ENCODE results near the gene RIMBP2. TPM values are rescaled to one million over a fixed set of nuclear protein-coding genes. Genes with fewer than 3 reads are reported as not detected.

The RIMBP2 gene
- total RNA-seq, 6 experiments from 2014 or later, result not detected

DNA sequence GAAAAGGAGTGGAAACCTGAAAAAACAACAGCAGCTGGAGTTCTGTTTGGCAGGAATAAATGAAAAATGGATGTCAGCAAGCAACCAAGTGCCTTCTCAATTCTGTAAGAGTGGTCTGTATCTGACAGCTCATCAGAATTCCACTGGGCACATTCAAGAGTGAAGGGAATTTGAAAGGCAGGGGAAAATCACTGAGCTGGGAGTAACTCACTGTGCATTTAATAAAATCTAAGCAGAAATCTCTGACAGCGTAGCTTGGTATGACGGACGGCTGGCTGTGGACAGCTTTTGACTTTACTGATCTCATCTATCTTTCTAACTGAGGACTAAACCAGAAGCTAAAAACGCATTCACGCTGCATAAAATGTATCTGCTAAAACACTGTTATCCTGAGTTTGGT is 153.4 kb downstream of the RIMBP2 start:
- H3K9me3 Mint-ChIP-seq, result peaks cover 72% of the 10 kb centered on the region
- TF ChIP-seq, protein P1, sequence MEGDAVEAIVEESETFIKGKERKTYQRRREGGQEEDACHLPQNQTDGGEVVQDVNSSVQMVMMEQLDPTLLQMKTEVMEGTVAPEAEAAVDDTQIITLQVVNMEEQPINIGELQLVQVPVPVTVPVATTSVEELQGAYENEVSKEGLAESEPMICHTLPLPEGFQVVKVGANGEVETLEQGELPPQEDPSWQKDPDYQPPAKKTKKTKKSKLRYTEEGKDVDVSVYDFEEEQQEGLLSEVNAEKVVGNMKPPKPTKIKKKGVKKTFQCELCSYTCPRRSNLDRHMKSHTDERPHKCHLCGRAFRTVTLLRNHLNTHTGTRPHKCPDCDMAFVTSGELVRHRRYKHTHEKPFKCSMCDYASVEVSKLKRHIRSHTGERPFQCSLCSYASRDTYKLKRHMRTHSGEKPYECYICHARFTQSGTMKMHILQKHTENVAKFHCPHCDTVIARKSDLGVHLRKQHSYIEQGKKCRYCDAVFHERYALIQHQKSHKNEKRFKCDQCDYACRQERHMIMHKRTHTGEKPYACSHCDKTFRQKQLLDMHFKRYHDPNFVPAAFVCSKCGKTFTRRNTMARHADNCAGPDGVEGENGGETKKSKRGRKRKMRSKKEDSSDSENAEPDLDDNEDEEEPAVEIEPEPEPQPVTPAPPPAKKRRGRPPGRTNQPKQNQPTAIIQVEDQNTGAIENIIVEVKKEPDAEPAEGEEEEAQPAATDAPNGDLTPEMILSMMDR (IDR thresholded peaks at IDR 0.05), result no peak
- H3K36me3 Mint-ChIP-seq (ENCODE audit: low read depth), result peaks cover 5% of the 10 kb centered on the region; the same call in 1 of the 2 replicates
- H3K27me3 Mint-ChIP-seq (ENCODE audit: insufficient read depth), result no peaks in the 10 kb centered on the region; the same call in 1 of the 2 replicates
- no peaks in the 10 kb centered on the region for H3K4me1 Mint-ChIP-seq (ENCODE audit: low read depth)
- DNase-seq, result no peak
- no peak overlapping the region for H3K4me3 Mint-ChIP-seq
- H3K27ac Mint-ChIP-seq, result no peak overlapping the region

DNA sequence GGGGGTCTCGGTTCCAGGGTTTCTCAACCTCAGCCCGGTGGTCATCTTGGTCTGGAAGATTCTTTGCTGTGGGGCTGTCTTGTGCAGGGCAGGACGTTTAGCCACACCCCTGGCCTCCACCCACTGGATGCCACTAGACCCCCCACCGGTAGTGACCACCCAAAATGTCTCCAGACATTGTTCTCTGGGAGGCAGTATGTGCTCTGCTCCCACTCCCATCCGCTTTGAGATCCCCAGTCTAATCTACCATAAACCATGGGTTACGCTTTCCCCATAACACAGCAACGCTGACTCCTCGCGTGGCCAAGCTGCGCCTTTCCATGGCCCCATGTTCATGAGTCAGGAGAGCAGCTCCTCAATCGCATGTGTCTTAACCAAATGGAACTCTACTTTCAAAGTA is 155.8 kb downstream of the RIMBP2 start:
- Mint-ChIP-seq H3K27ac (no peak overlapping the region), H3K4me1 (ENCODE audit: low read depth) (no peaks in the 10 kb centered on the region), H3K9me3 (peaks cover 61% of the 10 kb centered on the region), H3K27me3 (ENCODE audit: insufficient read depth) (no peaks in the 10 kb centered on the region; the same call in 1 of the 2 replicates), H3K4me3 (no peak overlapping the region), H3K36me3 (ENCODE audit: low read depth) (peaks cover 5% of the 10 kb centered on the region; the same call in 1 of the 2 replicates)
- TF ChIP-seq, protein P1 (IDR thresholded peaks at IDR 0.05), result no peak
- DNase-seq, result no peak

DNA sequence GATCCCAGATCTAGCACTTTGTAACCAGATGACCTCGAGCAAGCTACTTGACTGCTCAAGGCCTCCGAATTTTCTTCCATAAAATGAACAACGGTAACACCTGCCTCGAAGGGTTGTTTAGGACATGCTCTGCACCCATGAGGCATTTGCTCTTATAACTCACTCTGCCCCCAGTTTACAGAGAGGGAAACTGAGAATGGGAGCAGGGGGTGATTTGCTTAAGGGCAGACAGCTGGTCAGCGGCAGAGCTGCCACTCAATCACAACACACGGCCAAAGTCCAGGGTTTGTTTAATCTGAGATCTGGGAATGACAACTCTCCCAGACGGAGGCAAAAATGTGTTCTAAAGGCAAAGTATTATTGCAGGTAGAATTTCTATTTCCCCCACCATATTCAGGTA is 156.3 kb downstream of the RIMBP2 start:
- H3K4me3 Mint-ChIP-seq, result no peak overlapping the region
- TF ChIP-seq, protein P1 (IDR thresholded peaks at IDR 0.05), result no peak
- no peak for DNase-seq
- no peak overlapping the region for H3K27ac Mint-ChIP-seq
- H3K9me3 Mint-ChIP-seq, result peaks cover 61% of the 10 kb centered on the region
- no peaks in the 10 kb centered on the region for H3K4me1 Mint-ChIP-seq (ENCODE audit: low read depth)
- peaks cover 5% of the 10 kb centered on the region; the same call in 1 of the 2 replicates for H3K36me3 Mint-ChIP-seq (ENCODE audit: low read depth)
- H3K27me3 Mint-ChIP-seq (ENCODE audit: insufficient read depth), result no peaks in the 10 kb centered on the region; the same call in 1 of the 2 replicates

DNA sequence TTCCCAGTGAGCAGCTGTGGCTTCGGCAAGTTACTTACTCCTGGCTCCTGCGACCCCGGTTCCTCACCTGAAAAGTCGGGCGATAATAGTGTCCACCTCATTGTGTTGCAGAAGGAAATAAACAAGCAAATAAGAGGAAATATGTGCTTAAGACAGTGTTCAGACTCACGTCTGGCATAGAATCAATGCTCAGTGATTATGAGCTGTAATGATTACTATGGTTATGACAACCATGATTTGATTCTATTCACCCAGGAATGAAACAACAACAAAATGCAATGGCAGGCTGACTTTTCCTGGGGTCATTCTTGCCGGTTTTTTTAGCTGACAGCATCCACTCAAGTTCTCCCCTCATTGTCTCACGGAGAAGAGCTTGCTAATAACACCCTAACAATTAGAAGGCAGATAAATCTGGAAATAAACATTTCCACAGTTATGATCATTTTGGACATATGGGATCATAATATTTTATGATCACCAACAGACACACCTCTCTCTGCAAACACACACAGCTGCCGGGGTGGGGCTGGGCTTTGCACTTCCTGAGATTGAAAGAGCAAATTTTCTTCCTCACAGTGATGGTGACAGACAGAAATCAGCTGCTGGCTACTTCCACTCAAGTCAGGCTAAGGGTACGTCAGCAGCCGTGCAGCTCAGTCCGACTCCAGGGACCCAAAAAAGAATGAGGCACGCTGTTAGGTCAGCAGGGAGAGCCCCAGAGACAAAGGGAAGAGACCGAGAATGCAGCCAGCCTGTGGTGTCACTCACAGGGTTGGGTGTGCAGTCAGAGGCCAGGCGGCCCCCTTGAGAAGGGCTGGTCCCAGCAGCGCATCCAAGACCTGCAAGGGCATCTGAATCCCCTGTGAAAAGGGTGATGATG is 158.0 kb downstream of the RIMBP2 start:
- peaks cover 54% of the 10 kb centered on the region for H3K9me3 Mint-ChIP-seq
- 0 out of 2 replicates have a peak, but pooled peaks cover 5% of the 10 kb centered on the region for H3K36me3 Mint-ChIP-seq (ENCODE audit: low read depth)
- no peaks in the 10 kb centered on the region; the same call in 1 of the 2 replicates for H3K27me3 Mint-ChIP-seq (ENCODE audit: insufficient read depth)
- no peak overlapping the region for H3K4me3 Mint-ChIP-seq
- no peak overlapping the region for H3K27ac Mint-ChIP-seq
- DNase-seq, result no peak
- H3K4me1 Mint-ChIP-seq (ENCODE audit: low read depth), result no peaks in the 10 kb centered on the region
- TF ChIP-seq, protein P1 (IDR thresholded peaks at IDR 0.05), result no peak

DNA sequence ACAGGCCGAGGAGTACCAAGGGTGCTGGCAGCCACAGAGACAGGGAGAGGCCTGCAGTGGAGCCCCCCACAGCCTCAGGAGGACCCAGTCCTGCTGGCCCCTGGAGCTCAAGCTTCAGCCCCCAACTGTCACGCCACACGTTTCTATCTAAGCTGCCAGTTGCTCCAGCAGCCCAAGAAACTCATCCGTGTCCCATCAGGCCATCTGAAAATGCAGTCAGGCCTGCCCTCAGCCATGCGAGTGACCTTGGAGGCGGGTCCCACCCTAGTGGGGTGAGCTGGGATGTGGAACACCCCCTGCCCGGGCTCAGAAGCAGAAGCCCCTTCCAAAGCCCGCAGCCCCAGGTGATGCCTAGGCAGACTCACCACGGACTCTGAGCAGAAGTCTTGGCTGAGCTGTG is 158.9 kb downstream of the RIMBP2 start:
- no peaks in the 10 kb centered on the region; the same call in 1 of the 2 replicates for H3K27me3 Mint-ChIP-seq (ENCODE audit: insufficient read depth)
- no peak for DNase-seq

More for the DNA sequence above, 158.9 kb downstream of the RIMBP2 start:
- Mint-ChIP-seq H3K9me3 (peaks cover 60% of the 10 kb centered on the region), H3K27ac (no peak overlapping the region), H3K36me3 (ENCODE audit: low read depth) (0 out of 2 replicates have a peak, but pooled peaks cover 5% of the 10 kb centered on the region), H3K4me3 (no peak overlapping the region), H3K4me1 (ENCODE audit: low read depth) (no peaks in the 10 kb centered on the region)
- TF ChIP-seq, protein P1 (IDR thresholded peaks at IDR 0.05), result no peak

Measured in HFFc6 (cell line).